CD4-positive, alpha-beta T cell treated with Interleukin-1 beta for 1 hour (primary cell): ENCODE data around the gene DAB2IP.

Experiments
- DNase-seq, 2 donors: peaks; one replicate each; pipeline ENCODE4 v3.0.0-alpha.2; 2020 to 2022

DAB2IP gene

DNA sequence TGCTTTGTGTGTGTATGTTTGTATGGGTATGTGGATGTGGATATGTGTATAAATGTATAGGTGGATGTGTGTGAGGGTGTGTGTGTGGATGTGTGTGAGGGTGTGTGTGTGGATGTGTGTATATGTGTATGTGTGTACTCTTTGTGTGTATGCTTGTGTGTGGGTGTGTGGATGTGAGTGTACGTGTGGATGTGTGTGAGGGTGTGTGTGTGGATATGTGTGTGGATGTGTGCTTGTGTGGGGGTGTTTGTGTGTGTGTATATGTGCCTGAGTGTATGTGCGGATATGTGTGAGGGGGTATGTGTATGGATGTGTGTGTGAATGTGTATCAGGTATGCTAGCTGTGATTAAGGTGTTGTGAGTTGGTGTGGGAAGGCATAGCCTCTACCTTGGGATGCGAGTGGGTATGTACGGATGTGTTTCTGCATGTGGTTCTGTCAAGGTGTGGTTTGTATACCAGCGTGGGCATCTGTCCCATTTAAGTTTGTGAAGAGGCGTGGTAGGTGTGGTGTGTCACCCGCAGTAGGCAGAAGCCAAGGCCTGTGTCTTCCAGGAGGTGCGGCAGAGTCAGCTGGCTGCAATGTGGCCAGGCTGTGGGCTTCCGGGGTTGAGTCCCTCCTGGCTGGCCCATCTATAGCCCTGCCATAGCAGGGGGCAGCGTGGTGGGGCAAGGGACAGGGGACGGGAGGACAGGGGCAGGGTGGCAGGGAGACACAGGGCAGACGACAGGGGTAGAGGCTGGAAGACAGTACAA, 155.8 kb downstream of the DAB2IP start:
- DNase-seq: no peak

- no peak for DNase-seq
These were observed 156.4 kb downstream of the DAB2IP start for GRCh38 chr9:121807823-121808278.

GRCh38 chr9:121808781-121809180, 157.3 kb downstream of the DAB2IP start:
- DNase-seq: no peak

- DNase-seq: no peak
These were observed 158.1 kb downstream of the DAB2IP start for GRCh38 chr9:121809356-121810050.

DNA sequence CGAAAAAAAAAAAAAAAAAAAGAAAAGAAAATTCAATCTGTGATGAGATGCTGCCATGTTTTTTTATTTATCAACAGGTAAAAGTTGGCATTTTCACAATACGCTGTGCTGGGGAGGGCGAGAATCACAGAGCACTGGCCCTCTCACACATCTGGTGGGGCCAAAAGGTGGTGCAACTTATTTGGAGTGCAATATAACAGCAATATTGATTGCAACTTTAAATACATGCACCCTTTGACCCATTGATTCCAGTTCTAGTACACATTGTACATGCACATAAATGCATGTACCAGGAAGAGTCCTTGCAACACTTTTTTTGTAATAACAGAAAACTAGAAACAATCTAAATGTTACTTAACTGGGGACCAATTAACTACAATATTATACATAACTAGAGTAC, 159.1 kb downstream of the DAB2IP start:
- no peak for DNase-seq

- DNase-seq: no peak
These were observed 159.7 kb downstream of the DAB2IP start for GRCh38 chr9:121811140-121811539.

- DNase-seq: no peak
These were observed 160.3 kb downstream of the DAB2IP start for GRCh38 chr9:121811751-121812150.

DNA sequence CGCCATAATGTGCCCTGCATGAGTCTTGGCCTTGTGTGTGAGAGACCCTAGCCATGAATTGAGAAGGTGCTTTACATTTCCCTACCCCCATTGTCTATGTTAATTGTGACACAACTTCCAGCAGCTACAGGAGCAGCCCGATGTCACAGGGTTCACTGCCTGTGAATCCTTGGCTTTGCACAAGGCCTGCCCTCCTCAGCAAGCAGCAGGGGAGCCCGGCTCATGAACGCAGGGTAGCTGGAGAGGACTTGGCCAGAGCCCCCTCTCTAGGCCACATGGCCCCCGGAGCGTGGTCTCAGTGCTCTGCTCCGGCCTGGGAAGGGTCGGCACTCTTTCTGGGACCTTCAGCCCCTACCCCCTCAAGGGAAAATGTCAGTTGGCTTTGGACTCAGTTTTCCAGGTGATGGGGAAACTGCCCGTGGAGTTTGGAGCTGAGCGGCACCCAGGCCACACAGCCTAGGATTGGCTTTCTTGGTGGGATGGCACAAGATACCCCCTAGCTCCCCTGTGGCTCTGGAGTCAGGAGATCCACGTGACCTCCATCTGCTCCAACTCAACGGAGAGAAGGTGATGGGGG, 160.8 kb downstream of the DAB2IP start:
- no peak for DNase-seq

- DNase-seq: no peak
These were observed 162.2 kb downstream of the DAB2IP start for GRCh38 chr9:121813519-121814210.

GRCh38 chr9:121814594-121814993, 163.2 kb downstream of the DAB2IP start:
- no peak for DNase-seq

GRCh38 chr9:121815084-121815483, 163.7 kb downstream of the DAB2IP start:
- DNase-seq: no peak

GRCh38 chr9:121815546-121816448, 164.4 kb downstream of the DAB2IP start:
- DNase-seq: no peak

DNA sequence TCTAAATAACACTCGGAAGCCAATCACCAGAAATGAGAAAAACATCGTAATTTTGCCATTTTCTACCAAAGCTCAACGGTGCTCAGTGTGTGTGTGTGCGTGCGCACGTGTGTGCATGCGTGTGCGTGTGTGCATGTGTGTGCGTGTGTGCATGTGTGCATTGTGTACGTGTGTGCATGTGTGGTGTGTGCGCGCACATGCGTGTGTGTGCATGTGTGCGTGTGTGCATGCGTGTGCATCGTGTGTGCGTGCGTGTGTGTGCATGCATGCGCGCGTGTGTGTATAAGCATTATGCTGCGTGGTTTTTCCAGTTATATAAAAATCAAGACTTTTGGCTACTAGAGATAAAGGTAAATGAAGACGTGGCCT, 165.0 kb downstream of the DAB2IP start:
- no peak for DNase-seq

DNA sequence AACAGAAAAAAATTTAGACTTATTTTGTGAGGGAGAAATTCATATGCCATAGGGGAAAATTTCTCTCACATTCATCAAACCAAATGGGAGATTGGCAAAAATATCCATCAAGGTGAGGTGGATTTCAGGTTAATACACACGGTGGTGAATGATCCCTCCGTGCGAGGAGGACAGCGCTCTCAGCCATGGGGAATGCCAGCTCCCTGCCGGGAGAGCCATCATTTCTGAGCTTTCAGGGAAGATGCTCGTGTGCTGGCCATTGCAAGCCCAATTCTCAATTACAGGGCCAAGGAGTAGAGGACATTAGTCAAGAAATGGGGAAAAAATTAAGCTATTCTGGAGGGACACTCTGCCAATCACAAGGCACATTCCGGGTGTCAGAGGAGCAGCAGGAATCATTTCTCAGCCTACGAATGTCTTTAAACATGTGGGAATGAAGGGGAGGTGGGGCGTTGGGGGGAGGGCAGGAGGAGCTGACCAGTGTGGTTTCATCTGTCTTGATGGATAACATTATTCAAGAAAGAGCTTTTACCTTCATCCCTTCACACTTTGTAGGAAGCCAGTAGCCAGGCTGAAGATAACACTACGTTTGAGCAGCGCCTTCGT, 165.5 kb downstream of the DAB2IP start:
- no peak for DNase-seq

GRCh38 chr9:121817476-121817875, 166.0 kb downstream of the DAB2IP start:
- DNase-seq: no peak

- DNase-seq: no peak
These were observed 166.7 kb downstream of the DAB2IP start for GRCh38 chr9:121818016-121818661.

- no peak for DNase-seq
These were observed 167.5 kb downstream of the DAB2IP start for GRCh38 chr9:121818841-121819427.

DNA sequence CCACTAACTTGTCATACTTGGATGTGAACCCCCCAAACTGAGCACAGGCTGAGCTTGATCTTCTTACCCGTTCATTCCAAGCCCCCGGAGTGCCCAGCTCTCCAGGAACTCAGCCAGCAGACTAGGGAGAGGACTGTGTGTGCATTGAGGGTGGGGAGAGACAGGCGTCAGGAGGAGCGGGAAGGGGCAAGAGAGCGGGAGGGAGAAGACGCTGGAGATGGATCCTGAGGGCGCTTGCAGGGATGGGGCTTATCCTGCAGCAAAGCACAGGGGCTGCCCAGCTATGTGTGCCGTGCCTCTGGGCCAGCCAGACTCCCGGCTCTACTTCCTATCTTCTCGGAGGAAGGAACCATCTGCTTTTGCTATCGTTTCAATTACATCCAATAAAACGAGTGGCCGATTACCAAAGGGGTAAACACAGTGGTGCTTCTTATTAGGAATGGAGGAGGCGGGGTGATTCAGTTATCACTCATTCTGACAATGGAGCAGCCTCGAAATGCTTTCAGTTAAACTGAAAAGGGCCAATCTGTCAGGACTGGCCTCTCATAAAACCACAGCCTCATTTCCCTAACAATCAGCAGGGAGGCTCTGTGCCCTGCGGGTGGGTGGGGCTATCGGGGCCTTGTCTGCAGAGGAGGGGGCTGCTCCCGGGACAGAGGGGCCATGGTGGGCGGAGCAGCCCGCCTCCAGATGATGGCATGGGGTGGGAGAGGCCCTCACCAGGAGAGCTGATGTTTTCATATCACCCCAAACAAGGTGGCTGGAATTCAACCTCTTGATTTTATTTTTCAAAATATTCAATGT, 168.2 kb downstream of the DAB2IP start:
- DNase-seq: no peak

DNA sequence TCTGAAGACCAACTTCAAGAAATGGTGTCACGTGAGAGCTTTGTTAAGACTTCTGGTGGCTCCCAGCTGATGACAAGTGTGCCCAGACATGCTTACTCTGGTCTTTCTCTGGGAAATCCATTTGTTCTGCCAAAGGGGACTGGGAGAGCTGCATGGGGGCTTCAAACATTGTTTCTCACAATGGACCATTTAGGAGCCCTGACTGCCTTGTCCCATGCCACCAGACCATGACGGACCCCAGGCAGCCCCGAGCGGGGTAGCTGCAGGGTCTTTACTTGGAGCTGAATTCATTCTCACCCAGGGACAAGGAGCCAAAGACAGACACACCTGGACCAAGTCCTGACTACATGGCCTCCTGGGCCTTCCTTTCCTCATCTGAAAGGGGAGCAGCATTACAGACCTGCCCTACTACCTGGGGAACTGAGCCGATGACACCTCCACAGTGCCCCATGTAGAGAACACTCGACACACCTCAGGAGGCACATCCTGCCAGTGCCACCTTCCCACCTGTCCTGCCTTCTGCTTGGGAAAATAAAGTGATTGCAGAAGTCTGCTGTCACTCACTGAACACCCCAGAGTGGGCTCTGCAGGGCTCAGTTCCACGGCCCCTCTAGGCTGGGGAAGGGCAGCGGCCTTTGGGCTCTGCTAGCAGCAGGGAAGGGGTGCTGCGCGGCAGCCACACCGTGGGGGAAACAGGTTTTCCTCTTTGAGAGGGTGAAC, 169.0 kb downstream of the DAB2IP start:
- DNase-seq: no peak
